ENCODE measurements around the gene UROC1.

The UROC1 gene

GRCh38 chr3:126551839-126552687 is 34.5 kb upstream of the UROC1 start:
- TF ChIP-seq ZBTB7A (IDR thresholded peaks at IDR 0.05; ENCODE audit: low read depth) (no peak), NFIC (IDR thresholded peaks at IDR 0.05) (no peak), EGR1 (IDR thresholded peaks at IDR 0.05) (no peak), FOXM1 (IDR thresholded peaks at IDR 0.05; ENCODE audit: borderline replicate concordance, low read depth) (no peak), TCF12 (IDR thresholded peaks at IDR 0.05; ENCODE audit: low read depth) (no peak), TAF1 (IDR thresholded peaks at IDR 0.05; ENCODE audit: low read depth) (no peak), EP300 (IDR thresholded peaks at IDR 0.05; ENCODE audit: borderline replicate concordance) (no peak), CREB1 (IDR thresholded peaks at IDR 0.05; ENCODE audit: low read depth) (no peak), USF1 (IDR thresholded peaks at IDR 0.05) (no peak), RAD21 (IDR thresholded peaks at IDR 0.05; ENCODE audit: low read depth) (no peak), YY1 (IDR thresholded peaks at IDR 0.05; ENCODE audit: low read depth) (no peak), TEAD4 (IDR thresholded peaks at IDR 0.05) (no peak), CEBPB (IDR thresholded peaks at IDR 0.05) (no peak)
- TF ChIP-seq, protein P1, sequence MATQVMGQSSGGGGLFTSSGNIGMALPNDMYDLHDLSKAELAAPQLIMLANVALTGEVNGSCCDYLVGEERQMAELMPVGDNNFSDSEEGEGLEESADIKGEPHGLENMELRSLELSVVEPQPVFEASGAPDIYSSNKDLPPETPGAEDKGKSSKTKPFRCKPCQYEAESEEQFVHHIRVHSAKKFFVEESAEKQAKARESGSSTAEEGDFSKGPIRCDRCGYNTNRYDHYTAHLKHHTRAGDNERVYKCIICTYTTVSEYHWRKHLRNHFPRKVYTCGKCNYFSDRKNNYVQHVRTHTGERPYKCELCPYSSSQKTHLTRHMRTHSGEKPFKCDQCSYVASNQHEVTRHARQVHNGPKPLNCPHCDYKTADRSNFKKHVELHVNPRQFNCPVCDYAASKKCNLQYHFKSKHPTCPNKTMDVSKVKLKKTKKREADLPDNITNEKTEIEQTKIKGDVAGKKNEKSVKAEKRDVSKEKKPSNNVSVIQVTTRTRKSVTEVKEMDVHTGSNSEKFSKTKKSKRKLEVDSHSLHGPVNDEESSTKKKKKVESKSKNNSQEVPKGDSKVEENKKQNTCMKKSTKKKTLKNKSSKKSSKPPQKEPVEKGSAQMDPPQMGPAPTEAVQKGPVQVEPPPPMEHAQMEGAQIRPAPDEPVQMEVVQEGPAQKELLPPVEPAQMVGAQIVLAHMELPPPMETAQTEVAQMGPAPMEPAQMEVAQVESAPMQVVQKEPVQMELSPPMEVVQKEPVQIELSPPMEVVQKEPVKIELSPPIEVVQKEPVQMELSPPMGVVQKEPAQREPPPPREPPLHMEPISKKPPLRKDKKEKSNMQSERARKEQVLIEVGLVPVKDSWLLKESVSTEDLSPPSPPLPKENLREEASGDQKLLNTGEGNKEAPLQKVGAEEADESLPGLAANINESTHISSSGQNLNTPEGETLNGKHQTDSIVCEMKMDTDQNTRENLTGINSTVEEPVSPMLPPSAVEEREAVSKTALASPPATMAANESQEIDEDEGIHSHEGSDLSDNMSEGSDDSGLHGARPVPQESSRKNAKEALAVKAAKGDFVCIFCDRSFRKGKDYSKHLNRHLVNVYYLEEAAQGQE (IDR thresholded peaks at IDR 0.05; ENCODE audit: low read depth) = no peak
- TF ChIP-seq, protein P2, sequence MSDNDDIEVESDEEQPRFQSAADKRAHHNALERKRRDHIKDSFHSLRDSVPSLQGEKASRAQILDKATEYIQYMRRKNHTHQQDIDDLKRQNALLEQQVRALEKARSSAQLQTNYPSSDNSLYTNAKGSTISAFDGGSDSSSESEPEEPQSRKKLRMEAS (IDR thresholded peaks at IDR 0.05) = no peak

DNA sequence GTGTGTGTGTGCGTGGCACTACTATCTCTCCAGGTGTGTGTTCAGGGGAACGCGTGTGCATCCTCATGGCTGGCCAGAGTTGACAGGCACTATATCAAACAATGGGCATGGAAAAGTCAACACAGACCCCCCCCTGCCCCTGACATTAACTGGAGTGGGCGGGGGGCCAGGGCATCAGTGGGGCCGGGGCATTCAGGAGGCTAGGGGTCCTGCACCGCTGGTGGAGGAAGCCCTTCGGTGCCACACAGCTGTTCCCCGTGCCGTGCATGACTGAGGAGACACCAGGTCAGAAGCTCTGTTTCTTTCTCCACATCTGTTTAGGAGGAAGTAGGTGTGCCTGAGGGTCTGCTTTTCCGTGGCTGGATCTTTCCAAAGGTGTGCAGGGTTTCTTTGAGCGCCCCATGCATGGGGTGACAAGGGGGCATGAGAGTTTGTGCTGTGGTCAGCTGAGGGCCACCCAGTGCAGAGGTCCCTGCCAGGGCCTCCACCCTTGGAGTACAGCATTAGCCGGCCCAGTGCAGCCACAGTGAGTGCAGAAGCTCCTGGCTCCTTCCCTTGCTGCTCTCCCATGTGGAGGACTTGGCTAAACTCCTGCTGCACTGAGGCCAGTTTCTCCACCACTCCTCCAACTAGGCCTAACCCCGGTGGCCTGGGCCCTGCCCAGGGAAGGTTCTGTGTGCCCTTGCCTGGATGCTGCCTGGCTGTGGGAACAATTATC is 33.7 kb upstream of the UROC1 start:
- TF ChIP-seq EGR1 (IDR thresholded peaks at IDR 0.05) (no peak), ZBTB7A (IDR thresholded peaks at IDR 0.05; ENCODE audit: low read depth) (no peak), CEBPB (IDR thresholded peaks at IDR 0.05) (no peak), FOXM1 (IDR thresholded peaks at IDR 0.05; ENCODE audit: borderline replicate concordance, low read depth) (no peak), RAD21 (IDR thresholded peaks at IDR 0.05; ENCODE audit: low read depth) (no peak), EP300 (IDR thresholded peaks at IDR 0.05; ENCODE audit: borderline replicate concordance) (no peak), NFIC (IDR thresholded peaks at IDR 0.05) (no peak), CREB1 (IDR thresholded peaks at IDR 0.05; ENCODE audit: low read depth) (no peak)

DNA sequence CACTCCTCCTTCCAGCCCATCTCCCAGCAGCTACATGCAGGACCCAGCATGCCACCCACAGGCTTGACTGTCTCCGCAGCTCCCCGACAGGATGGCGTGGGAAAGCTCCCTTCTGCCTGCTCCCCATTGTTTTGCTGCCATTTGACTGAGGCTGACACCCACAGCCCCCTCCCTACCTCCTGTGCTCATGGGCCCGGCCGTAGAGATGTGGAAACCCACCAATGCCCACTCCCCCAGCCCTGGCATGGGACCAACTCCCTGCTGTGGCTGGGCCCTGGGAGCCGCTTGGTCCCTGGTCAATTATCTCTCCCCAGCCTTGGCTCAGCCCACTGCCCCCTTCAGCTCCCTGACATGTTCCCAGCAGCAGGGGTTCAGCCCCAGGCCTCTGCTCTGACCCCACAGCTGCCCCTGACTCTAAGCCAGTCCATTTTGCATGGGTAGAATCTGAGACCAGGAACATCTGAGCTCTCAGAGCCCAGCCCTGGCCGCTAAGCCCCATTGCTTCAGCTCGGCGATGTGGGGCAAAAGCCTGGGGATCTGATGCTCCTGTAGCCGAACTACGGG is 33.0 kb upstream of the UROC1 start:
- no peak for TF ChIP-seq YY1 (IDR thresholded peaks at IDR 0.05; ENCODE audit: low read depth)
- TF ChIP-seq TAF1 (IDR thresholded peaks at IDR 0.05; ENCODE audit: low read depth) = no peak
- no peak for TF ChIP-seq EP300 (IDR thresholded peaks at IDR 0.05; ENCODE audit: borderline replicate concordance)
- TF ChIP-seq RAD21 (IDR thresholded peaks at IDR 0.05; ENCODE audit: low read depth) = no peak
- TF ChIP-seq EGR1 (IDR thresholded peaks at IDR 0.05) = no peak
- TF ChIP-seq ZBTB7A (IDR thresholded peaks at IDR 0.05; ENCODE audit: low read depth) = no peak
- TF ChIP-seq TCF12 (IDR thresholded peaks at IDR 0.05; ENCODE audit: low read depth) = no peak

DNA sequence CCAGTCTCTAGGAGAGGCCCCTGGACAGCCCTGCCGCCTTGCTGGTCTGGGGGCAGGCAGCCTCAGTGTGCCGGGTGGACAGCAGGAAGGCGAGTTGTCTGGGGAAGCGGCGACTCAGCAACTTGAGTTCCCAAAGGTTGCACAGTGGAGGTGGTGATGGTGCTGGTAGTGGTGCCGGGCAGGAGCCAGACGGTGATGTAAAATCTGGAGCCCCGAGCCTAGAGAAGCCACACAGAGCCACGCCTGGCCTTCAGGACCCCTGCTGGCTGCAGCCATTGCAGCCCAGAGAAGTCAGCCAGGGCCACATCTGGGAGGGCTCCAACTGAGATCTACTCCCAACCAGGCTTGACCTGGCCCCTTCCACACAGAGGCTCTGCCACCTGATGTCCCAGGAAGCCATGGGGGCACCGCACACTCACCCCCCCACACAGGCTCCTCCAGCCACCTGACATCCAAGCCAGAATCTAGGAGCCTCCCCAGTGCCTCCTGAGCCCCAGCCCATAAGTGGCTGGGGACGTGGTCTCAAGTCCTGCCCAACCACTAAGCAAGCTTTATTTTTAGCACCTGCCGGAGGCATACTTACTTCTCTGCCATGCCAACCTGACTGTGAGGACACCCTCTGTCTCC is 32.4 kb upstream of the UROC1 start:
- TF ChIP-seq YY1 (IDR thresholded peaks at IDR 0.05; ENCODE audit: low read depth) (no peak), TCF12 (IDR thresholded peaks at IDR 0.05; ENCODE audit: low read depth) (no peak), CEBPB (IDR thresholded peaks at IDR 0.05) (no peak), USF1 (IDR thresholded peaks at IDR 0.05) (no peak), RAD21 (IDR thresholded peaks at IDR 0.05; ENCODE audit: low read depth) (no peak), FOXM1 (IDR thresholded peaks at IDR 0.05; ENCODE audit: borderline replicate concordance, low read depth) (no peak), EP300 (IDR thresholded peaks at IDR 0.05; ENCODE audit: borderline replicate concordance) (no peak), EGR1 (IDR thresholded peaks at IDR 0.05) (no peak), CREB1 (IDR thresholded peaks at IDR 0.05; ENCODE audit: low read depth) (no peak)
- TF ChIP-seq, protein P1 (IDR thresholded peaks at IDR 0.05; ENCODE audit: low read depth) = no peak

Data from Ishikawa (cell line).